GM18873 (cell line): Measurements from ENCODE around the gene NLGN4X.

ENCODE experiments used
- ATAC-seq: cut with Tn5 transposase; IDR thresholded peaks from one replicate; pipeline ENCODE4 v1.9.1; 2021; ENCODE audit warnings: mild to moderate bottlenecking, moderate library complexity, moderate number of reproducible peaks; ENCODE audit not compliant: unreplicated experiment, low FRiP score

The NLGN4X gene

DNA sequence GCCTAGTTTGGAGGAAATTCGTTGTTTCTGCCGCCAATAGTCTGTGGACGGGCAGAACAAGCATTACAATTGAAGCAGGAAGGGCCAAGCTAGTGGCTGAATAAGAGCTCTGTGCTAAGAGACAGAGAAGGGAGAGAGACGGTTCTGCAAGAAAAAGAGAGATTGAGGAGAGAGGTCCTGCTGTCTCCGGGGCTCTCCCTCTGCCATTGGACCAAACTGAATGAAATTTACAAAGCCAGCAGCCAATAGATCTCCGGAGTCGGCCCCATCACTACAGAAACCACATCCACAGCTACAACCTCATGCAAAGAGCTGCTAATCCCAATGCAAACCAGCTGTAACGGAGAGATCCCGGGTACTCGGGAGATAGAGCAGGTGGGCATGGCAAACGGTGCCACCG is at the start of gene NLGN4X:
Gene NLGN4X (minus strand): TSS at position 148 of the 400 bp plus-strand sequence. CDS start 77,401 bp downstream, outside the sequence.
- ATAC-seq = no peak

DNA sequence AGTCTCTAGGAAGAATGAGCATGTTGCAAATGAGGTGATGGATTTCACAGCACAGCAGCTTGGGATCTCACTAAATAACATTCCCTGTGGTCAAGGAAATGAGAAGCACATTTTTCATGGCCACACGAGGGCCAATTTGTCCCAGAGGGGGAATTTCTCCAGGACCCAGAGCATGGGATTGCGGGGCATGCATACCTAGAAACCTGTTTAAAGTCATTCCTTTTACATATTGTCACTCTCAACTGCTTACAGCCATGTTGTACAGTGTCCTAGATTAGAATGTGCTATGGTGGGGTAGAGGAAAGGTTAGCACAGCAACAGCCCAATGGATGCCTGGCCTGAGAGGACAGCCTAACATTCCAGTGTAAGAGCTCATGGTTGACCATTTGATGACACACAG is 37.4 kb upstream of the NLGN4X start:
- no peak for ATAC-seq

DNA sequence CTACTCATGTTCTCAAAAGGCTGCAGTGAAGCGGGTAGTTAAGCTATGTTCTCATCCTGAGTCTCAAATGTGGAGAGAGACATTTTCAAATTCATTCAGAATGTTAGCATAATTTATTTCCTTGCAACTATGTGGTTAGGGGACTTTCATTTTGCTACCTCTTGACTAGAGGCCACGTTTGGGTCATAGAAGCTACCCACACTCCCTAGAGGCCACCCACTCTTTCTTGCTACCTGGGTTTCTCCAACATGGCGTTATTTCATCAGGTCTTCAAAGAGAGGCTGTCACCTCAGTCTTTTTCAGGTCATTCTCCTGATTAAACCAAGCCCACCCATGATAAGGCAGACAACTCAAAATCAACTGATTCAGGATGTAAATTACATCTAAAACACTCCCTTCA is 34.3 kb upstream of the NLGN4X start:
- ATAC-seq = no peak

DNA sequence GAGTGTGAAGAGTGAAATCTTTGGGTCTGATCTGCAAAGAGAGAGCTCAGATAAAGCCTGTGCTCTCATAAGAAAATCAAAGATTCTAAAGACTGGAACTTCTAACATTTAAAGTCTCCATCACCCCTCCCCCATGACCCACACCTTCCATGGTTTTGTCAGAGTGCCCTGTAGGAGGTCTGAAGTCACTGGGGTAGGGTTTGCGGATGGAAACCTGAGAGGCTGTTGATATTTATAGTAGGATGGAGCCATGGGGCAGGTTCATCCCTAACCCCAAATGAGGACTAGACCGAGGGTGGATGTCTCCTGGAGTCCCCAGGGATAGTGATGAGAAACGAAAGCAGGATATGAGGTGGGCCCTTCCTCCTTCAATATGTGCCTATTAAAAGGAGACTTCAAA is 28.4 kb upstream of the NLGN4X start:
- ATAC-seq = no peak

DNA sequence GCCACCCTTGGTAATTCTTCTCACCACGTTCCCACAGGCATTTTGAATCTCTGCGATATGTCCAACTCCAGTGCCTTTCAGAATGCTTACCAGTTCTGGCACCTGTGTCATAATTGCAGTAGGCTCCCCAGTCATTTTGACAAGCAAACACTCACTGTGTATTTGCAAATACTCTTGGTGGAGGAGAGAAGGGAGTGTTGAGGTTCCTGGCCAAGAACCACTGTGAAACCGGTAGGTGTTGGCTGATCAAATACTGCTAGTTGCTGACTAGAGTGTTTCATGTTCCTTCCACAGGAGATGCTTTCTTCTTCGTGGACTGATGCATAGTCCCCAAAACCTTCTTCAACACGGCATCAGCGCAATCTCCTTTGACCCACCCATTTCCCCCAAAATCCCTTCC is 16.0 kb upstream of the NLGN4X start:
- no peak for ATAC-seq

DNA sequence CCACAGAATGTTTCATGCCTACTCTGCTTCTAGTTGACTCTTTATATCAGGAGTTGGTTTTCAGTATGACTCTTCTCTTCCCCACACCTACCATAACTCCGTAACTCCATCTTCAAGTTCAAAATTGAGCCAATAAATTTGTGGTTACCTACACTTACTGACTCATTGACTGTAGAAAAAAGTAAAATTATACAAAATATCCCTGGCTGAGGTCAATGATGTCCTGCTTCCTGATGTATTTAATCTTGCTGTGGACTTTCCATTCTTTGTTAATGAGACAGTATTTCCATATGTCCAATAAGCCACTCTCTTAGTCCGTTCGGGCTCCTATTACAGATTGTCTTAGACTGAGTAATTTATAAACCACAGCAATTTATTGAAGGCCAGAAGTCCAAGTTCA is 9.9 kb upstream of the NLGN4X start:
- ATAC-seq = no peak

DNA sequence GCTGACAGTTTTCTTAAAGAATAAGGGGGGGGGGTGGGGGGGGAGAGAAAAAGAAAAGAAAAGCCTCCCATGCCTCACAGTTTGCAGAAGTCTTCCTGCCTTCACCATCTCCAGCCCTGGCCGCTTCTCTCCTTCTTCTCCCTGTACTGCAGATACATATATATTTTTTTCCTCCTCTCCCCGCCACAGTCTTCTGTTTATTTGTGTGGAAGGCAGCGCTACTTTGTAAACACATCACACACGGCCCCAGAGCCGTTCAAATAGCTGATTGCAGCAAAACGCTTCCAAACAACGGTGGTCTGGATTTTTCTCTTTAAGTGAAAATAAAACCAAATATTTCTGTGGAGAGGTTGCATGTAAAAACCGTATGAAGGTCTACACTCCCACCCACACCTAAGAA is 732 bp downstream of the NLGN4X start:
- ATAC-seq = no peak

DNA sequence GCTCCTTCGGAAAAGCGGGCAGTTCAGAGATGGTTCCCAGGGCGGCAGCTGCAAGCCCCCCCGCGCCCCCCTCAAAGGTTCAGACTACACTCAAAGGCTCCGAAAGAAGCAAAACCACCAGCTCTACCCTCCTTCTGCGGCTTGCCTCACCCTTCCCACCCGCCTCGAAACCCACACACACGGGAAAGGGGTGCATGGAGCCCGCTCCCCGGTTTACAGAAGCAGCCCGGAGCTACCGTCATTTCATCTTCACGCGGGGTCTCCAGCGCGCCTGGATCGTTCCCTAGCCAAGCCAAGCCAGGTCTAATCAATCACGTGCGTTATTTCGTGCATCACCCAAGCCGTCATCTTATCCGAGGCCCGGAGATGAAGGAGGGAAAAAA is 1.2 kb downstream of the NLGN4X start:
- no peak for ATAC-seq

DNA sequence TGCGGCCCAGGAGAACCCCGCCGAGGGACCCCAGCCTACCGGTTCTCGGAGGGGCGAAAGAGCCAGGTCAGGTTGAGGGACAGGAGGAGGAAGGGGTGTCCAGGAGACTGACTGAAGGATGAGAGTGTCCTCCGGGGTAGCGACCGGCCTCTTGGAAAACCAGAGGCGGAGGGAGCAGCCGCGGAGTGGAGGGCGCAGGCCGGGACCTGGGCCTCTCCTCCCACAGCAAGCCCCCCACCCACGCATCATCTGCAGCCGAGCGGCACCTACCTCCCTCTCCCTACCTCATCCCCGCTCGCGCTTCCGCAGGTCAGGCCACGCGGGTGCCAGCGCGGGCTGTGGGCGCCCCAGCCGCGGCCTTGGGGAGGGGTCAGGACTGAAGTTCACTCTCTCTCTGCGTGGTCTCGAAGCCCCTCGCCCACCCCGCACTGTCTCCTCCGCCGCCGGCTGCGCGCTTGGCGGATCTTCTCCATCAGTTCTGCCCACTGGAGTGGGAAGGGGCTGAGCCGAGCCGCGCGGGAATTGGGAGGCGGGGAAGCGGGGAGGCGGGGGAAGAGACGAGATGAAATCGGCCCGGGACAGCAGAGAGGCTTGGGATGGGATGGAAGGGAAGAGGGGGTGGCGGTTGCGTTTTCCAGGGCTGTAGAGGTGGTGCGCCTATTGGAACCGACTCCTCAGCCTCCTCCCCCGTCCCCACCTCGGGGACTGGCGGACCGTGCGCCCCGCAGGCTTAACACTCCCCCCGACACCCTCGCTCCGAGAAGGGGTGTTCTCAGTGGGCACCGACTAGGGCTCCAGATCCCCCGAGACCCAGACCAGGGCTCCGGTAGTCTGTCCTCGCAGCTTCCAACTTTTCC is 1.8 kb downstream of the NLGN4X start:
- ATAC-seq = no peak

DNA sequence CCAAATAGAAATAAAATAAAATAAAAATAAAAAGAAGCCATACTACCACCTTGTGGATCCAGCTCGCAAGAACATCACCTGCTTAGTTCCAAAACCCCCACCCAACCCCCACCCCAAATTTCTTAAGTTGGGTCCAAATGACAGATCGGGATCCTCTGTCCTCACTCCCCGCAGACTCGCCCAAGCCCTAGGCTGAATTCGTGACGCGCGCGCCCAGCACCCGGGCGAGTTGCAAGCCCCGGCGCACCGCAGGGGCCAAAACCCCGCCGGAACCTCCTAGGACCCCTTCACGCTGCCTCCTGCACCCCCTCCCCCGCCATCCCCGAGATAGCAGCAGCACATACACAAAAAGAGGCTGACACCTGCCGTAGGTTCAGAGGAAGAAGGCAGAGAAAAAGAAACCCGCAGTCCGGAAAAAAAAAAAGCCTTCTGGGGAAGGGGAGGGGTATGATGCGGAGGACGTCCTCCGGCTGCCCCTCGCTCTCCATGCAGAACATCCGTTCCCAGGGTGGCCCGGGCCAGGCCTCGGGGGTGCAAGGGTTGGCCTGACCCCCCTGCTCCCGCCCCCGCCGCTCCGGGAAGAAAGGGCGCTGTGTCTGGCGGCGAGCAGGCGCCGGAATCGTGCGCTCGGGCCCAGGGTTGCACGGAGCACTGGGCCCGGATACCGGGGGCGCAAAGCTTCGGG is 2.6 kb downstream of the NLGN4X start:
- no peak for ATAC-seq

DNA sequence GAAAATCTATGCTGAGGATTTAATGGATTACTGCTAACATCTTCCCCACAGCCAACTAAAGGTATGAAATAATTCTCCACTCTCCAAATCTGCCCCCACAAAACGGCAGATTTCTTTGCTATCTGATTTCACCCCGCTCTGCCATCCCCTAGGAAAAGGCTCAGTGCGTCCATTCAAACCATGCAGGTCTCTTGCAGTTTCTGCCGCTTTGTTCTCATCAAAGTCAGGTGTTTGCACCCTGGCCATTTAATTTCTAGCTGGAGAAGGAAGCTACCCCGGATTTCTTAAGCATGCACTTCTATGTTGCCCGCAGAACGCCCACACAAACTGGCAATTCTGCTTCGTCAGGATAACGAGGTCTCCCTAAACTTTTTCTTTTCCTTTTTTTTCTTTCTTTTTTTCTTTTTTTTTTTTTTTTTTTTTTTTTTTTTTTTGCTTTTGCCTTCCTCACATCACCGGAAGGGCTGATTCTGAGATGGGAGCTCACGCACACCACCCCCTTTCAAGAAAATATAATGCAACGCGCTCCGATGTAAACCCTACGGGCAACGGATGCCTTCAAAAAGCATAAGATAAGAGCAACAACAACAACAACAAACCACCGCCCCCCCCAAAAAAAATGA is 3.3 kb downstream of the NLGN4X start:
- no peak for ATAC-seq

DNA sequence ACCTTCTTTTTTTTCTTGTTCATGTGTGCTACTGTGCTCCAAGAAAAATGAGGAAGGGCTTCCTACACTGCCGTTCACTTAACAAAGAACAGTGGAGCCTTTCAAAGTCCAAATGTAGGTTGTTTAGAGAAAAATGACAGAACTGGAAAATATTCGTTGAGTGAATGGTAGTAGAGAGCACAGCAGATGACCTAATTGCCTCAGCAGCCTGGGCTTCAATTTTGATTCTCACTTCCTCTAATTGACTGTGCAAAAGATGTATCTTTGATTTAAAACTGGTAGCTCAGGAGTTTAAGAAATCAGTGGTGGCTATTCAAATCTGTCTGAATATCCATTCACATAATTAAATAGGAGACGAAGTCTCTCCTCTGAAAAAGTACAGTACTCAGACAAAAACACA is 5.2 kb downstream of the NLGN4X start:
- ATAC-seq = no peak

DNA sequence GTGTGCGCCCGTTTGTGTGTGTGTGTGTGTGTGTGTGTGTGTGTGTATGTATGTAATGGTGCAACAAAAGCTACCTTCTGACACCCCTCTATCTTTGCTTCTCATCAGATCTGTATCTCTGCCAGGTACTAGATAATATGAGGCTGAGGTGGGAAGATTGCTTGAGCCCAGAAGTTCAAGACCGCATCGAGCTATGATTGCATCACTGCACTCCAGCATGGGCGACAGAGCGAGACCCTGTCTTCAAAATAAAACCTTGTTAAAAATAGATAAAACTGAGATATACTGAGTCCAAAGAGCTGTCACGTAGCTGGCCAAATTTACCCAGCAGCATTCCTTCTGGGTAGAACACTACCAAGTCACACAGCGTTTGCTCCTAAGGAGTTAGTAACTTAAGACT is 18.4 kb downstream of the NLGN4X start:
- no peak for ATAC-seq

DNA sequence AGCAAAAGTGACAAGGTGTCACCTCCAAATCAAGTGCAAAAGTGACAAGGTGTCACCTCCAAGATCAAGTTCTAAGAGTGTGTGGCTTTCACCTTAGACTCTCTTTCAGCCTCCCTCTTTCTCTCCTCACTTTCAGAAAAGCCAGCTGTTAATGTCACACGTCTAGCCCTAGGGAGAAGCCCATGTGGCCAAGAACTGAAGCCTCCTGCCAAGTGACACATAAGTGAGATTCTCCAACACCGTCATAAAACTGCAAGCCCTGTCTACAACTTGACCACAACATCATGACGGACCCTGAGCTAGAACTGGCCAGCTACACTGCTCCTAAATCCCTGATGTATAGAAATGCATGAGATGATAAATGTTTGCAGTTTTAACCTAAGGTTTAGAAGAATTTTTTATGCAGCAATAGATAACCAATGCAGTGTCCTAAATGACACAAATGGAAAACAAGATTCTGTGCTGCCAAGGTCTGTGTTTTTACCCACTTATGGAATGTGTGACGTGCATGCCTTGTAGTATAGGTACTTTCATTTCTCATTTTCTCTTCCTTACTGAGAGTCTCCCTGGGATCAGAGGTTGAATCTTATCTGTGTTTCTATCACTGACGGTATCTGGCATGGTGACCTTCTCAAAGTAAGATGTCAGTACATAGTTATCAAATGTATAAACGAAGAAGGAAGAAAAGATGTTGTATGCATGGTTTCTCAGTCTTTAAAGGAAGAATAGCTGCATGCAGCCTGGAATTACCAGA is 25.0 kb downstream of the NLGN4X start:
- ATAC-seq = no peak

DNA sequence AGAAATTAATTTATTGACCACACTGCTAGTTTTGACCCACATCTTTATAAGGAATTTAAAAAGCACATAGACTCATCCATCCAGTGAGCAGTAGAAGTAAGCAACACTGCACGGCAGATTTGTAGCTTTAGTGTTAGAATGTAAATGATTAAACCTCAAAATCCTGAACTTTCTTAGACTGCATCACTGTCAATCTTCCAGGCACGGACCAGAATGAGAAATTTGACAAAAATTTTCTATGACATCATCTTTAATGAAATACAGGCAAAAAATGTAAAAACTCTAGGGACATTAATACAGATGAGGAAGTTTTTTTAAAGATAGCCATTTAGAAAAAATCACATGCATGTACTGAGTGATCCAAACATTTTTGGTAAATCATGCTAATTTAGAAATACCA is 29.2 kb downstream of the NLGN4X start:
- no peak for ATAC-seq

DNA sequence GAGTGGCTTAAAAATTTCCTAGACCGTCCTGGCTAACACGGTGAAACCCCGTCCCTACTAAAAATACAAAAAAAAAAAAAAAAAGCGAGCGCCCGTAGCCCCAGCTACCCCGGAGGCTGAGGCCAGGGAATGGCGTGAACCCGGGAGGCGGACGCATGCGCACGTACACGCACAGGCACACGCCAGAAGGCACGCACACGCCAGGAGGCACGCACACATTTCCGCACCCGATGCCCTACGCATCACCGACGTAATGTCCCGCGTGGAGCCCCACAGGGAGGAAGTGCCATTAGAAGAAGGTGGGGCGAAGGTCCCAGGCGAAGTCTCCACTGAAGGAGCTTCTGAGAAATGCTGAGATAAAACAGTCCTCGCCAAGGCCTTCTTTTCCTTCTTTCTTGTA is 41.4 kb downstream of the NLGN4X start:
- no peak for ATAC-seq

DNA sequence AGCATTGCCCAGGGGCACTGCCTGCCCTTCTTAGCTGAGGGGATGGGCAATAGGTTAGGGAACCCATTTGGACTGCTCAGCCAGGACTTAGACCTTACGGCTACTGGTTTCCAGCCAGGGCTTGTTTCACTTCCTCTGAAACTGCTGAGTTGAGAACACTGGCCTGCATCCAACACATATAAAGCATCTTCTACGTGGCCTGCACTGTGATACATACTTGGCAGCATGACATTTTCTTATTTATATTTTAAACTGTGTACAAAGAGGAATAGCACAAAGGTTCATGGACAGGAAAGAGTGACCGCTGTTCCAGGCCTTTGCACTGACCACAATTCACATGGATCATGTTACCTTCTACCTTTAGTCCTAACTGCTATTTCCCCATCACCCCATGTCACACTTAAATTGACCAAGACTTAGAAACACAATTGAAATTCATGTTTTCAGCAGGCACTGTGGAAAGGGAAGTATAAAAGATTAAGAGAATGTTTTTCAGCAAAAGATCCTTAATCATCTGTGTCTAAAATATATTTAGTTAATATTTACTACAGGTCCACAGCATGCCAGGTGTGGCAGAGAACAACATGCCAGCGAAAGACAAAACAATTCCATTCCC is 43.7 kb downstream of the NLGN4X start:
- ATAC-seq = peak; percentile 78

DNA sequence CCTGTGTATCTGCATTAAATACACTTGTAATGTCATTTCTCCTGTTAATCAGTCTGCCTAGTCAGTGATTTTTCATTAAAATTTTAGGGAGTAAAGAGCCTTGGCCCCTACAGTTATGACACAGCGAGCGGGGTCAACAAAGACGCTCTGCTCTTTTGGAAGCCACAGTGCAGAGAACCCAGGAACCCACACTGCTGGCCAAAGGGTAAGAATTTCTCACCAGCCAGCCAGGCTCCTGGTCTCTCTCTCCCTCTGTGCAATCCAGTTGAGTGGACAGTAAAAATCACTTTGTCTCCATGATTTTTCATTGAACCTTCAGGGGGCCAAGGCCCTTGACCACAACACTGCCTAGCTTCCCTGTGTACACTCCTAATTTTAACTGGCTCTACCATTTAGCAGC is 52.8 kb downstream of the NLGN4X start:
- ATAC-seq = no peak

DNA sequence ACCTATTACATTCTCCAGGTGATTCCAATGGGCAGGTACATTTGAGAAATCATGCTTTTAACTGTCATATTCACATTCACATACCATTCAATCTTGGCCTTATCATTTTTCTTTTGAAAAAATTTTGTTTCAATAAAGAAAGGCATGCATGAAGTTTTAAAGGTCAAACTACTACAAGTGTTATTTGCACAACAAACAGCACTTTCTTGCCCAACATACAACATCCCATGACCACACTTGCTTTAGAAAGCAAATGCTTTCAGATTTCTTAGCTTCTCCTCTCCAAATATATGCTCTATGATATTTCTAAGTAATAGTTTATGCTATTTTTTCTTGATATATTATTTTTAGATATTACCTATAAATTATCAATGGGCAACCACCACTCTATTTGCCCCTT is 58.2 kb downstream of the NLGN4X start:
- no peak for ATAC-seq

DNA sequence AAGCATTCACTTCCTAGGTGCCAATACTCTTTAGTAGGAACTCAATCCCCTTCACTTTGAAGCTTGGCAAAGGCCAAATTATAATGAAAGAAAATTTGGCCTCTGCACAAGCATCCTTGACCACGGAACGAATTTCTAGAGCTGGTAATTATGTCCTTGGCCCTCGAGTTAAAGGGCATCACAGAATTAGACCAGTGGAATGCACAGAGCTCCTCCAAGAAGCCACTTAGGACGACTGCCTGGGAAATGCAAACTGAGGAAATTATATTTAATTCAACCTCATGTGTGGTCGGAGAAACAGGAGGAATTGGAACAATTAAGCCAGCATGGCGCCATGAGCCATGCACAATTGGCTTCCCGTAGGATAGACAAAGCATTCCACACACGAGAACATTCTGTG is 59.3 kb downstream of the NLGN4X start:
- no peak for ATAC-seq
